WTC11 (cell line): ENCODE results near the gene DLGAP4. TPM values are rescaled to one million over a fixed set of nuclear protein-coding genes. Genes with fewer than 3 reads are reported as not detected.

ENCODE experiments used
- ATAC-seq: fragments of 200-7000 bp; cut with Tn5 transposase; 2 replicates; pipeline ENCODE4 v1.10.0; 2021; ENCODE audit warnings: mild to moderate bottlenecking, moderate library complexity
- CTCF ChIA-PET: fragments of 300-600 bp; sonication (Branson Sonifier 250); formaldehyde crosslinking; loops from one replicate; lab custom pipeline; 2021; ENCODE audit warnings: antibody characterized with exemption; lab: Charles Lee
- POLR2A ChIA-PET: fragments of 350-600 bp; sonication (Branson Sonifier 250); formaldehyde crosslinking; loops from one replicate; lab custom pipeline; 2021; ENCODE audit warnings: antibody characterized with exemption; lab: Charles Lee
- DNase-seq: peaks from one replicate; pipeline ENCODE4 v3.0.0; 2021; ENCODE audit warnings: low spot score
- H3K27ac Mint-ChIP-seq: 2 replicates; pipeline ENCODE4 v1.8.0; 2021; ENCODE audit warnings: mixed read lengths
- H3K27me3 Mint-ChIP-seq: 2 replicates; pipeline ENCODE4 v1.8.0; 2021; ENCODE audit warnings: low read depth, mild to moderate bottlenecking, moderate library complexity, mixed read lengths
- H3K36me3 Mint-ChIP-seq: 2 replicates; pipeline ENCODE4 v1.8.0; 2021; ENCODE audit warnings: mixed read lengths
- H3K4me1 Mint-ChIP-seq: 2 replicates; pipeline ENCODE4 v1.8.0; 2022; ENCODE audit warnings: mixed read lengths
- H3K4me3 Mint-ChIP-seq: 2 replicates; pipeline ENCODE4 v1.8.0; 2021; ENCODE audit warnings: mild to moderate bottlenecking, moderate library complexity, mixed read lengths
- H3K9me3 Mint-ChIP-seq: 2 replicates; pipeline ENCODE4 v1.8.0; 2021; ENCODE audit warnings: mixed read lengths
- ATF1 ChIP-seq: sonication (generic); formaldehyde crosslinking; IDR thresholded peaks from 2 replicates; pipeline ENCODE4 v1.8.1; 2023; ENCODE audit warnings: mild to moderate bottlenecking, moderate library complexity, missing genetic modification reagents
- CREB1 ChIP-seq: sonication (generic); formaldehyde crosslinking; IDR thresholded peaks from 2 replicates; pipeline ENCODE4 v1.8.0; 2023; ENCODE audit warnings: mild to moderate bottlenecking, missing genetic modification reagents
- FOXP1 ChIP-seq: sonication (generic); formaldehyde crosslinking; IDR thresholded peaks from 2 replicates; pipeline ENCODE4 v1.8.0; 2022; ENCODE audit warnings: missing genetic modification reagents, mild to moderate bottlenecking, moderate library complexity, borderline replicate concordance
- IRF2 ChIP-seq: sonication (generic); formaldehyde crosslinking; IDR thresholded peaks from 2 replicates; pipeline ENCODE4 v1.8.0; 2022; ENCODE audit warnings: low read depth, missing genetic modification reagents, borderline replicate concordance
- JUN ChIP-seq: sonication (generic); formaldehyde crosslinking; IDR thresholded peaks from 2 replicates; pipeline ENCODE4 v1.8.0; 2023; ENCODE audit warnings: mild to moderate bottlenecking, missing genetic modification reagents
- SMAD4 ChIP-seq: sonication (generic); formaldehyde crosslinking; IDR thresholded peaks from 2 replicates; pipeline ENCODE4 v1.8.0; 2022; ENCODE audit warnings: mild to moderate bottlenecking, missing genetic modification reagents
- SOX15 ChIP-seq: fragments of 250-450 bp; sonication (Bioruptor Pico); IDR thresholded peaks from 2 replicates; pipeline ENCODE4 v1.9.0; 2021; ENCODE audit warnings: mild to moderate bottlenecking
- TEAD1 ChIP-seq: sonication (generic); formaldehyde crosslinking; IDR thresholded peaks from 2 replicates; pipeline ENCODE4 v1.8.0; 2022; ENCODE audit warnings: mild to moderate bottlenecking, missing genetic modification reagents
- TEAD4 ChIP-seq: sonication (generic); formaldehyde crosslinking; IDR thresholded peaks from 2 replicates; pipeline ENCODE4 v1.8.0; 2022; ENCODE audit warnings: mild to moderate bottlenecking, missing genetic modification reagents
- TP53 ChIP-seq: sonication (generic); formaldehyde crosslinking; IDR thresholded peaks from 2 replicates; pipeline ENCODE4 v1.8.1; 2023; ENCODE audit warnings: mild to moderate bottlenecking, missing genetic modification reagents
- ZNF121 ChIP-seq: sonication (generic); formaldehyde crosslinking; IDR thresholded peaks from 2 replicates; pipeline ENCODE4 v1.8.0; 2023; ENCODE audit warnings: missing genetic modification reagents
- ZNF232 ChIP-seq: sonication (generic); formaldehyde crosslinking; IDR thresholded peaks from 2 replicates; pipeline ENCODE4 v1.8.0; 2022; ENCODE audit warnings: mild to moderate bottlenecking, missing genetic modification reagents
- ZNF671 ChIP-seq: fragments of 250-450 bp; sonication (Bioruptor Pico); IDR thresholded peaks from 2 replicates; pipeline ENCODE4 v1.8.0; 2021; ENCODE audit warnings: mild to moderate bottlenecking
- total RNA-seq: library from RNA; stranded (reverse); gene quantifications from 3 replicates; pipeline ENCODE4 v1.2.3, GENCODE V29; 2021
- TF ChIP-seq, protein P1 (sequence below): sonication (generic); formaldehyde crosslinking; IDR thresholded peaks from 2 replicates; pipeline ENCODE4 v1.8.0; 2023; ENCODE audit warnings: missing genetic modification reagents
- TF ChIP-seq, protein P2 (sequence below): sonication (generic); formaldehyde crosslinking; IDR thresholded peaks from 2 replicates; pipeline ENCODE4 v1.8.0; 2023; ENCODE audit warnings: mild to moderate bottlenecking, missing genetic modification reagents
- TF ChIP-seq, protein P3 (sequence below): sonication (generic); formaldehyde crosslinking; IDR thresholded peaks from 2 replicates; pipeline ENCODE4 v1.8.0; 2023; ENCODE audit warnings: missing genetic modification reagents, mild to moderate bottlenecking, borderline replicate concordance
- TF ChIP-seq, protein P4 (sequence below): sonication (generic); formaldehyde crosslinking; IDR thresholded peaks from 2 replicates; pipeline ENCODE4 v1.8.1; 2023; ENCODE audit warnings: mild to moderate bottlenecking, missing genetic modification reagents
- TF ChIP-seq, protein P5 (sequence below): fragments of 250-450 bp; sonication (Bioruptor Pico); IDR thresholded peaks from 2 replicates; pipeline ENCODE4 v1.9.0; 2021; ENCODE audit warnings: mild to moderate bottlenecking
- TF ChIP-seq, protein P6 (sequence below): sonication (generic); formaldehyde crosslinking; IDR thresholded peaks from 2 replicates; pipeline ENCODE4 v1.8.0; 2022; ENCODE audit warnings: mild to moderate bottlenecking, missing genetic modification reagents
- TF ChIP-seq, protein P7 (sequence below): sonication (generic); formaldehyde crosslinking; IDR thresholded peaks from 2 replicates; pipeline ENCODE4 v1.8.0; 2022; ENCODE audit warnings: mild to moderate bottlenecking, missing genetic modification reagents

Gene DLGAP4
- total RNA-seq, 1 experiment from 2014 or later, result 52.6 TPM

DNA sequence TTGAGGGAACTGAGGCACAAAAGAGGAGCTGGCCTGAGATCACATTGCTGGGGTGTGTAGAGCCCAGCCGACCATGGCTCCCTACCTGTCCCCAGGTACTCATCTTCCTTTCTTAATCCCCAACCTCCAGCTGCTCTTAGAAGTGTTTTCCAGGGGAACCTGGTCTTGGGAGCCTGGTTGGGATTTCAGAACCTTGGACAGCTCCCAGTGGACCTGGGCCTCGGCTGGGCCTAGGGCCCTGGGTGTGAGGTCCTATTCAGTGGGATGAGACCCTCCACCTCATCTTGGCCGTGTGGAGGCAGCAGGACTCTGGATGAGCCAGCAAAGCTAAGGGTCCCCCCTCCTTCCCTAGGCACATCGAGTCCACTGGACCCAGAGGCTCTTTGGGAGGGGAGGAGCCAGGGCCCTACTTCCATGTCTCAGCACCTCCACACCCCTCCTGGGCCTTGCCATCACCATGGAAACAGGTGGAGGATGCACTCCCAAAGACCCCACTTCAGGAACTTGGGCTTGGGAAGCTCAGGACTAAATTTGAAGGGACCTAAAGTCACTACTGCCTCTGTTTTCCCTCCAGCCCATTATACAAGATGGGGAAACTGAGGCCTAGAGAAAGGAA, 38.5 kb downstream of the DLGAP4 start:
- H3K4me1 Mint-ChIP-seq, result peaks cover 14% of the 10 kb centered on the region
- no peak for TF ChIP-seq IRF2 (CRISPR knock-in tag)
- TF ChIP-seq, protein P1, sequence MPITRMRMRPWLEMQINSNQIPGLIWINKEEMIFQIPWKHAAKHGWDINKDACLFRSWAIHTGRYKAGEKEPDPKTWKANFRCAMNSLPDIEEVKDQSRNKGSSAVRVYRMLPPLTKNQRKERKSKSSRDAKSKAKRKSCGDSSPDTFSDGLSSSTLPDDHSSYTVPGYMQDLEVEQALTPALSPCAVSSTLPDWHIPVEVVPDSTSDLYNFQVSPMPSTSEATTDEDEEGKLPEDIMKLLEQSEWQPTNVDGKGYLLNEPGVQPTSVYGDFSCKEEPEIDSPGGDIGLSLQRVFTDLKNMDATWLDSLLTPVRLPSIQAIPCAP (CRISPR knock-in tag), result 0 out of 2 replicates have a peak, but pooled peaks have one; percentile 71
- TF ChIP-seq, protein P2, sequence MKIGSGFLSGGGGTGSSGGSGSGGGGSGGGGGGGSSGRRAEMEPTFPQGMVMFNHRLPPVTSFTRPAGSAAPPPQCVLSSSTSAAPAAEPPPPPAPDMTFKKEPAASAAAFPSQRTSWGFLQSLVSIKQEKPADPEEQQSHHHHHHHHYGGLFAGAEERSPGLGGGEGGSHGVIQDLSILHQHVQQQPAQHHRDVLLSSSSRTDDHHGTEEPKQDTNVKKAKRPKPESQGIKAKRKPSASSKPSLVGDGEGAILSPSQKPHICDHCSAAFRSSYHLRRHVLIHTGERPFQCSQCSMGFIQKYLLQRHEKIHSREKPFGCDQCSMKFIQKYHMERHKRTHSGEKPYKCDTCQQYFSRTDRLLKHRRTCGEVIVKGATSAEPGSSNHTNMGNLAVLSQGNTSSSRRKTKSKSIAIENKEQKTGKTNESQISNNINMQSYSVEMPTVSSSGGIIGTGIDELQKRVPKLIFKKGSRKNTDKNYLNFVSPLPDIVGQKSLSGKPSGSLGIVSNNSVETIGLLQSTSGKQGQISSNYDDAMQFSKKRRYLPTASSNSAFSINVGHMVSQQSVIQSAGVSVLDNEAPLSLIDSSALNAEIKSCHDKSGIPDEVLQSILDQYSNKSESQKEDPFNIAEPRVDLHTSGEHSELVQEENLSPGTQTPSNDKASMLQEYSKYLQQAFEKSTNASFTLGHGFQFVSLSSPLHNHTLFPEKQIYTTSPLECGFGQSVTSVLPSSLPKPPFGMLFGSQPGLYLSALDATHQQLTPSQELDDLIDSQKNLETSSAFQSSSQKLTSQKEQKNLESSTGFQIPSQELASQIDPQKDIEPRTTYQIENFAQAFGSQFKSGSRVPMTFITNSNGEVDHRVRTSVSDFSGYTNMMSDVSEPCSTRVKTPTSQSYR (CRISPR knock-in tag), result 0 out of 2 replicates have a peak, but pooled peaks have one; percentile 56
- no peak for TF ChIP-seq SOX15 (CRISPR knock-in tag)
- TF ChIP-seq TEAD4 (CRISPR knock-in tag), result peak; percentile 72; the same call in 1 of the 2 replicates
- TF ChIP-seq, protein P3, sequence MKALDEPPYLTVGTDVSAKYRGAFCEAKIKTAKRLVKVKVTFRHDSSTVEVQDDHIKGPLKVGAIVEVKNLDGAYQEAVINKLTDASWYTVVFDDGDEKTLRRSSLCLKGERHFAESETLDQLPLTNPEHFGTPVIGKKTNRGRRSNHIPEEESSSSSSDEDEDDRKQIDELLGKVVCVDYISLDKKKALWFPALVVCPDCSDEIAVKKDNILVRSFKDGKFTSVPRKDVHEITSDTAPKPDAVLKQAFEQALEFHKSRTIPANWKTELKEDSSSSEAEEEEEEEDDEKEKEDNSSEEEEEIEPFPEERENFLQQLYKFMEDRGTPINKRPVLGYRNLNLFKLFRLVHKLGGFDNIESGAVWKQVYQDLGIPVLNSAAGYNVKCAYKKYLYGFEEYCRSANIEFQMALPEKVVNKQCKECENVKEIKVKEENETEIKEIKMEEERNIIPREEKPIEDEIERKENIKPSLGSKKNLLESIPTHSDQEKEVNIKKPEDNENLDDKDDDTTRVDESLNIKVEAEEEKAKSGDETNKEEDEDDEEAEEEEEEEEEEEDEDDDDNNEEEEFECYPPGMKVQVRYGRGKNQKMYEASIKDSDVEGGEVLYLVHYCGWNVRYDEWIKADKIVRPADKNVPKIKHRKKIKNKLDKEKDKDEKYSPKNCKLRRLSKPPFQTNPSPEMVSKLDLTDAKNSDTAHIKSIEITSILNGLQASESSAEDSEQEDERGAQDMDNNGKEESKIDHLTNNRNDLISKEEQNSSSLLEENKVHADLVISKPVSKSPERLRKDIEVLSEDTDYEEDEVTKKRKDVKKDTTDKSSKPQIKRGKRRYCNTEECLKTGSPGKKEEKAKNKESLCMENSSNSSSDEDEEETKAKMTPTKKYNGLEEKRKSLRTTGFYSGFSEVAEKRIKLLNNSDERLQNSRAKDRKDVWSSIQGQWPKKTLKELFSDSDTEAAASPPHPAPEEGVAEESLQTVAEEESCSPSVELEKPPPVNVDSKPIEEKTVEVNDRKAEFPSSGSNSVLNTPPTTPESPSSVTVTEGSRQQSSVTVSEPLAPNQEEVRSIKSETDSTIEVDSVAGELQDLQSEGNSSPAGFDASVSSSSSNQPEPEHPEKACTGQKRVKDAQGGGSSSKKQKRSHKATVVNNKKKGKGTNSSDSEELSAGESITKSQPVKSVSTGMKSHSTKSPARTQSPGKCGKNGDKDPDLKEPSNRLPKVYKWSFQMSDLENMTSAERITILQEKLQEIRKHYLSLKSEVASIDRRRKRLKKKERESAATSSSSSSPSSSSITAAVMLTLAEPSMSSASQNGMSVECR, result peak; percentile 90
- TF ChIP-seq SMAD4 (CRISPR knock-in tag), result peak; percentile 84; the same call in 1 of the 2 replicates
- TF ChIP-seq TP53, result no peak
- TF ChIP-seq, protein P4, sequence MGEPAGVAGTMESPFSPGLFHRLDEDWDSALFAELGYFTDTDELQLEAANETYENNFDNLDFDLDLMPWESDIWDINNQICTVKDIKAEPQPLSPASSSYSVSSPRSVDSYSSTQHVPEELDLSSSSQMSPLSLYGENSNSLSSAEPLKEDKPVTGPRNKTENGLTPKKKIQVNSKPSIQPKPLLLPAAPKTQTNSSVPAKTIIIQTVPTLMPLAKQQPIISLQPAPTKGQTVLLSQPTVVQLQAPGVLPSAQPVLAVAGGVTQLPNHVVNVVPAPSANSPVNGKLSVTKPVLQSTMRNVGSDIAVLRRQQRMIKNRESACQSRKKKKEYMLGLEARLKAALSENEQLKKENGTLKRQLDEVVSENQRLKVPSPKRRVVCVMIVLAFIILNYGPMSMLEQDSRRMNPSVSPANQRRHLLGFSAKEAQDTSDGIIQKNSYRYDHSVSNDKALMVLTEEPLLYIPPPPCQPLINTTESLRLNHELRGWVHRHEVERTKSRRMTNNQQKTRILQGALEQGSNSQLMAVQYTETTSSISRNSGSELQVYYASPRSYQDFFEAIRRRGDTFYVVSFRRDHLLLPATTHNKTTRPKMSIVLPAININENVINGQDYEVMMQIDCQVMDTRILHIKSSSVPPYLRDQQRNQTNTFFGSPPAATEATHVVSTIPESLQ (CRISPR knock-in tag), result 0 out of 2 replicates have a peak, but pooled peaks have one; percentile 32
- TF ChIP-seq TEAD1 (CRISPR knock-in tag), result peak; percentile 86; the same call in 1 of the 2 replicates
- TF ChIP-seq, protein P5, sequence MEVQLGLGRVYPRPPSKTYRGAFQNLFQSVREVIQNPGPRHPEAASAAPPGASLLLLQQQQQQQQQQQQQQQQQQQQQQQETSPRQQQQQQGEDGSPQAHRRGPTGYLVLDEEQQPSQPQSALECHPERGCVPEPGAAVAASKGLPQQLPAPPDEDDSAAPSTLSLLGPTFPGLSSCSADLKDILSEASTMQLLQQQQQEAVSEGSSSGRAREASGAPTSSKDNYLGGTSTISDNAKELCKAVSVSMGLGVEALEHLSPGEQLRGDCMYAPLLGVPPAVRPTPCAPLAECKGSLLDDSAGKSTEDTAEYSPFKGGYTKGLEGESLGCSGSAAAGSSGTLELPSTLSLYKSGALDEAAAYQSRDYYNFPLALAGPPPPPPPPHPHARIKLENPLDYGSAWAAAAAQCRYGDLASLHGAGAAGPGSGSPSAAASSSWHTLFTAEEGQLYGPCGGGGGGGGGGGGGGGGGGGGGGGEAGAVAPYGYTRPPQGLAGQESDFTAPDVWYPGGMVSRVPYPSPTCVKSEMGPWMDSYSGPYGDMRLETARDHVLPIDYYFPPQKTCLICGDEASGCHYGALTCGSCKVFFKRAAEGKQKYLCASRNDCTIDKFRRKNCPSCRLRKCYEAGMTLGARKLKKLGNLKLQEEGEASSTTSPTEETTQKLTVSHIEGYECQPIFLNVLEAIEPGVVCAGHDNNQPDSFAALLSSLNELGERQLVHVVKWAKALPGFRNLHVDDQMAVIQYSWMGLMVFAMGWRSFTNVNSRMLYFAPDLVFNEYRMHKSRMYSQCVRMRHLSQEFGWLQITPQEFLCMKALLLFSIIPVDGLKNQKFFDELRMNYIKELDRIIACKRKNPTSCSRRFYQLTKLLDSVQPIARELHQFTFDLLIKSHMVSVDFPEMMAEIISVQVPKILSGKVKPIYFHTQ, result no peak
- TF ChIP-seq ZNF671 (CRISPR knock-in tag), result no peak
- TF ChIP-seq ZNF232 (CRISPR knock-in tag), result peak; percentile 77; the same call in 1 of the 2 replicates
- peak; percentile 85; the same call in 1 of the 2 replicates for TF ChIP-seq JUN (CRISPR knock-in tag)
- TF ChIP-seq, protein P6, sequence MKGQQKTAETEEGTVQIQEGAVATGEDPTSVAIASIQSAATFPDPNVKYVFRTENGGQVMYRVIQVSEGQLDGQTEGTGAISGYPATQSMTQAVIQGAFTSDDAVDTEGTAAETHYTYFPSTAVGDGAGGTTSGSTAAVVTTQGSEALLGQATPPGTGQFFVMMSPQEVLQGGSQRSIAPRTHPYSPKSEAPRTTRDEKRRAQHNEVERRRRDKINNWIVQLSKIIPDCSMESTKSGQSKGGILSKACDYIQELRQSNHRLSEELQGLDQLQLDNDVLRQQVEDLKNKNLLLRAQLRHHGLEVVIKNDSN (CRISPR knock-in tag), result peak; percentile 63; the same call in 1 of the 2 replicates
- TF ChIP-seq ZNF121 (CRISPR knock-in tag), result peak; percentile 63
- TF ChIP-seq, protein P7, sequence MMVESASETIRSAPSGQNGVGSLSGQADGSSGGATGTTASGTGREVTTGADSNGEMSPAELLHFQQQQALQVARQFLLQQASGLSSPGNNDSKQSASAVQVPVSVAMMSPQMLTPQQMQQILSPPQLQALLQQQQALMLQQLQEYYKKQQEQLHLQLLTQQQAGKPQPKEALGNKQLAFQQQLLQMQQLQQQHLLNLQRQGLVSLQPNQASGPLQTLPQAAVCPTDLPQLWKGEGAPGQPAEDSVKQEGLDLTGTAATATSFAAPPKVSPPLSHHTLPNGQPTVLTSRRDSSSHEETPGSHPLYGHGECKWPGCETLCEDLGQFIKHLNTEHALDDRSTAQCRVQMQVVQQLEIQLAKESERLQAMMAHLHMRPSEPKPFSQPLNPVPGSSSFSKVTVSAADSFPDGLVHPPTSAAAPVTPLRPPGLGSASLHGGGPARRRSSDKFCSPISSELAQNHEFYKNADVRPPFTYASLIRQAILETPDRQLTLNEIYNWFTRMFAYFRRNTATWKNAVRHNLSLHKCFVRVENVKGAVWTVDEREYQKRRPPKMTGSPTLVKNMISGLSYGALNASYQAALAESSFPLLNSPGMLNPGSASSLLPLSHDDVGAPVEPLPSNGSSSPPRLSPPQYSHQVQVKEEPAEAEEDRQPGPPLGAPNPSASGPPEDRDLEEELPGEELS (CRISPR knock-in tag), result peak; percentile 75; the same call in 1 of the 2 replicates
- TF ChIP-seq CREB1 (CRISPR knock-in tag), result peak; percentile 69; the same call in 1 of the 2 replicates
- peak; percentile 74 for TF ChIP-seq FOXP1 (CRISPR knock-in tag)
- no peak for TF ChIP-seq ATF1 (CRISPR knock-in tag)
- no peaks in the 10 kb centered on the region for H3K27me3 Mint-ChIP-seq
- H3K9me3 Mint-ChIP-seq, result no peaks in the 10 kb centered on the region
- H3K4me3 Mint-ChIP-seq, result no peak overlapping the region
- POLR2A ChIA-PET, result interaction anchor here (0.6 kb wide), 1 partner anchor 27 kb away, joined by 3 read pairs; no protein-coding TSS in a partner anchor
- CTCF ChIA-PET, result interaction anchor here (0.7 to 2.2 kb wide), 6 partner anchors 12 to 142 kb away, joined by 3 to 8 read pairs (median 4); no protein-coding TSS in a partner anchor
- no peak overlapping the region for H3K27ac Mint-ChIP-seq
- no peaks in the 10 kb centered on the region for H3K36me3 Mint-ChIP-seq
- ATAC-seq (peak; percentile 82), DNase-seq (peak; percentile 85)
